Activated T-cell treated with anti-CD3 and anti-CD28 coated beads for 1 hour (primary cell): ENCODE measurements around the gene ZFHX3.

Source experiments
- DNase-seq: peaks from one replicate; pipeline ENCODE4 v3.0.0-alpha.2; 2020; ENCODE audit warnings: low read depth

Gene ZFHX3

DNA sequence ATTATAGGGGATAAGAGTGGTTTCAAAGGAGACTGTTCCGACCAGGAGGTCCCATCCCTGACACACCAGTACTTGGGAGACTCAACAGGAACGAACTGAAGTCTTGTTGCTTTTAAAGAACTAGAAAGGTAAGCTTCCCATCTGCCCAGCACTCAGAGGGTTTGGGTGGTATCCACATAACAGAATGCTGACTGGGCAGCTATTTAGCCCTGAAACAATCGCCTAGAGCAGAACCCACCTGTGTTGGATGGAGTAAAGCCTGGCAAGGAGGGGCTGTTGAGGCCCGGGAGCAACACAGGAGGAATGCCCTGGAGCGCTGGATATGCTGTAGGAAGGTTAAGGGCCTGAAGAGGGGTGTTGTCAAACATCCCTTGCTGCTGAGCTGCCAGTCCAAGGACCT, 254.9 kb downstream of the ZFHX3 start:
- no peak for DNase-seq

DNA sequence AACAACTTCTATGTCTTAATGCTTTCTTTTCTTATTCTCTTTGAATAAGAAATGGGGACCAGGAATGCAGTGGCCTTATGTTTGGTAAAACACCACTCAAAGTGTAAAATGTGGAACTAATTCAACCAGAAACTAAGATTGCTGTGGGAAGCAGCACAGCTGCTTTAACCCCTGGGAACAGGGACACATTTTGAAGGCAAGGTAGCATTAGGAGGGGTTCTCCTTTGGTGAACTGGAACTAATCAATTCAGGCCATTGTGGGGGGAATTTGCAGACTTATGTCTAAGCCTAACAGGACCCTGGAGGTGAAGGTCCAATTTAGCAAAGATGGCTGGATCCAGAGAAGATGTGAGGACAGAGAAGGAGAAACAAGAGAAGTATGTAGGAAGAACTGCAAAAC, 256.1 kb downstream of the ZFHX3 start:
- no peak for DNase-seq

DNA sequence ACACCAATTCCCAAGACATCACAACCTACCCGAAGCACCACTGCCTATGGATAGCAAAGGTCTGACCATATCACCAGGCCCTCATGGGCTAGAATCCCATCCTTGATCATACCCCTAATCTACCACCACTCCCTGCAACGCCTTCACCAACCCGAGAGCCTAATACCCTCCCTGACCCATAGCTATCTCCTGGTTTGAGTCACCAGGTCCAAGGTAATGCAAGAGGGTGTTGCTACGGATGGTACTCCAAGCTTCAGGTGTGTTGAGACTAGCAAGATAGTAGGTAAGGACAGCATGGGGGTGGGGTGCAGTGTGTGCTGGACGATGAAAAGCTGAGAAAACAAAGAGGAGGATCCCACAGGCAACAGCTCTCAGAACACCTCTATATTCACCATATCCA, 258.0 kb downstream of the ZFHX3 start:
- DNase-seq = no peak

DNA sequence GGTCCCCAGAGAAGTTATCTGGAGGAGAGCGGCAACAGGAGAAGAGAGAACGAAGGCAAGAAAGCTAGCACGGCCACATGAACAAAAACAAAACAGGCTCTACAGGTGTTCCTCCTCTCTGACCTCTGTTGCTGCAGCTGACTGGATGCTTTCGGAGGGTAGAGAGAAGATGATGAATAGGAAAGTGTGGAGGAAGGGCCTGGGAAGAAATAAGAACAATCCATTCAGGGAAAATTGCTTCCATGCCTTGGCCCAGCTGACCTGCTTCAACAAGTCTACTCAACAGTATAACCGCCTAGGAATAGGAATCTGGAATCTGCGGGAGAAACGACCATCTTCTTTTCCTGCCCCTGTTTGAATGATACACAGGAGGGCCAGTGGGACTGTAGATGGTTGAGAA, 258.5 kb downstream of the ZFHX3 start:
- no peak for DNase-seq

DNA sequence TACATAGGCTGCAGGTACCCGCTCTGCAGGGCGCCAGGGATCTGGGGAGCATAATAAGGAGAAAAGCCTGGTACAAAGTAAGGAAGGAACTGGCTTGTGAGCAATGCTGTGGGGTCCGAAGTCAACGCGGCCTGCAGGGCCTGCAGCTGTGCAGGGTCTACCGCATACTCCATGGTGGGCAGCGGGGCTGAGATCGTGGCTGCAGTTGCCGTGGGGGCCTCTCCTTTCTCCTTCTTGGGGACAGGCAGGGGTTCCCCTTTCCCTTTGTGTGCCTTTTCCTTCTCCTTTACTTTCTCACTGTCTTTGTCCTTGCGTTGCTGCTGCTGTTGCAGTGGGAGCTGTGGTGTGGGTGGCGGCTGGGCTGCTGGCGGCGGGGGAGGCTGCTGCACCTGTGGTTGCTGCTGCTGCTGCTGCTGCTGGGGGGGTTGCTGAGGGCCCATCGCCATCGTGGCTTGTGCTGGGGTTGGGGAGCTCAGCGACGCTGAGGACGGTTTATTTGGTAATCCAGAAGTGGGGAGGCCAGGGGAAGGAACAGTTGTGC, 259.6 kb downstream of the ZFHX3 start:
- DNase-seq = no peak

DNA sequence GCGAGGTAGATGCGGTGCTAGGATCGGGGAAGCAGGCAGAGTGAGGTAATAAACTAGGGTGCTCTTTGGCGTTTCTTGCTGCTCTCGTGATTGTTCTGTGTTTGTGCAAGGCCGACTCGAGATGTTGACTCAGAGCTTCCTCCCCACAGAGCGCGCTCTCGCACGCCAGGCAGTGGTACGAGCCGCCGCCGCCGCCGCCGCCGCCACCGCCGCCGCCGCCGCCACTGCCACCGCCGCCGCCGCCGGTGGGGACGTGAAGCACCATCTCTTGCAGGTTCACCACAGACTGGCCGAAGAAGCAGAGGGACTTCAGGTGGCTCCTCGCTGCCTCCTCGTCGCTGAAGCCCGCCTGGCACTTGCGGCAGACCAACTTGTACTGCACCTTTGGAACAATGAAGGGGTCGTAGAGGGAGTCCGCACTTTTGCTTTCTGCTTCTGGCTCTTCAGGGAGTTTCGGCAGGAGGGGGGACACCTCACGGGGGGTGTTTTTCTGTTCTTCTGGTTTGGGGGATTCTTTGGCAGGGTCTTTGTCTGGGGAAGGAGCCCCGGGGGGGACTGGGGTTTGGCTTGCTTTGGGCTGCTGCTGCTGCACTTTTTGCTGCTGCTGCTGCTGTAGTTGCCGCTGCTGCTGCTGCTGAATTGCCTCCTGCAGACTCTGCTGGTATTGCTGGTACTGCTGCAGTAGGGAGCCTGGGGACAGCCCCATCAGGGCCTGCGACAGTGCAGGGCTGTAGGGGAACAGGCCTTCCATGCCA, 260.2 kb downstream of the ZFHX3 start:
- DNase-seq = peak; percentile 36

DNA sequence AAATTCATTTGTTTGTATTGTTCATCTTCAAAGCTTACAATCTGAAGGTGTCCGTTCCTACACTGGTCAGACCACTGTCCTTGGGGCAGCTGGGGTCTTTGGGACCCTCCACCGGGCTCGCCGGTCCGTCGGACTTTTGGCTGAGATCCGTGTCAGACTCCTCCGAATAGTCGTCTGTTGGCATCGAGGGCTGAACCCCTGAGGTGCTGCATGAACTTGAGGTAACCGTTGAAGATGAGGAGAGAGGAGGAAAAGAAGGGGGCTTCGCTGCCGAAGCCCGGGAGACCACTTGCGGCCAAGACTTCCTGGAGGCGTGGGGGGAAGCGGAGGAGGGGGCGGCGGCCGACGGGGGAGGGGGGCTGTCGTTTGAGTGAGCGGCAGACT, 260.8 kb downstream of the ZFHX3 start:
- DNase-seq = no peak

DNA sequence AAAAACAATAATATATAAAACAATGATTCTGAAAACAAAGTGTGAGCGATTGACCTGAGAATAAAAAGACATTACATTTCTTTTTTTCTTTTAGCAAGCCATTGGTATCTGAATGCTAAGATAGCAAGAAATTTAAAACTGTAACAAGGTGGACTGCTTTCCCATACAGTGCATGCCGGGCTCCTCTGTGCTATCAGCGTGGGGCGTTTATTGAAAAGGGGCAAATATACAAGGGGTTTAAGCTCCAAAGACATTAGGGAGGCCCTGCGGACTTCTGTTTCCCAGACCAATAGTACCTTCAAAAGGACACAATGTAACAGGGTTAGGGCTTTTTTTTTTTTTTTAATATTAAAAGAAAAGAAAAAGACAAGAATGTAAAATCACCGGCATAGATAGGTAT, 261.3 kb downstream of the ZFHX3 start:
- DNase-seq = no peak

DNA sequence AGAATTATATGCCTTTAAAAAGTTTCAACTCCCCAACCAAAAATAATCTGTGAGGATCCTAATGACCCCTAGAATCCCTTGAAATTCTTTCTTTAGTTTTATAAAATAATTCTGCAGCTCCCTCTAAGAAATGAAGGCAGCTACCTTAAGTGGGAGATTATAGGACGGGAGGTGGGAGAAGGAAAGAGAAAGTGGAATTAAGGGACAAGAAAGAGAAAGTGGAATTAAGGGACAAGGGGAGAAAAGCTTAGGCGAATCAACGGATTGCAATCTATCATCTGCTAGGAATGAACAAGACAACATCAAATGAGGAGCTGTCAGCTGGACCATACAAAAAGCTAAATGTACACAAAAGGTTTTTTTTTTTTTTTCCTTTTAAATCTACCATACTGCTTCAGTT, 262.0 kb downstream of the ZFHX3 start:
- no peak for DNase-seq

DNA sequence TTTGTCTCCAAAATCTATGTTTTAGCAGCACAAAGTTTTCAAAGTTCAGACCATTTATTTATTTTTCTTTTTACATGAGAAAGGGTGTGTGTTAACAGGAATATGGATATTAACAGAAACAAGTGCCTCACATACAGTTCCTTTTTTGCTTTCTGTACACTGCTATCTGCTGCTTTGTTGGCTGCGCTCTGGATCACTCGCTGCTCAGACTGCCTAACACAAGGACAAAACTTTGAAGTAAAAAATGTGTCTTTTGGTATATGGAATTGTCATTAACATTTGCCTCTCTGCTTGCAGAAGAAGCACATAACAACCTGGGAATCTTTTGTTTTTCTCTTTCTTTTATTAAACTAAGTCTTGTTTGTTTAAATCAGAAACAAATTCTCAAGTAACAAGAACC, 262.8 kb downstream of the ZFHX3 start:
- no peak for DNase-seq

DNA sequence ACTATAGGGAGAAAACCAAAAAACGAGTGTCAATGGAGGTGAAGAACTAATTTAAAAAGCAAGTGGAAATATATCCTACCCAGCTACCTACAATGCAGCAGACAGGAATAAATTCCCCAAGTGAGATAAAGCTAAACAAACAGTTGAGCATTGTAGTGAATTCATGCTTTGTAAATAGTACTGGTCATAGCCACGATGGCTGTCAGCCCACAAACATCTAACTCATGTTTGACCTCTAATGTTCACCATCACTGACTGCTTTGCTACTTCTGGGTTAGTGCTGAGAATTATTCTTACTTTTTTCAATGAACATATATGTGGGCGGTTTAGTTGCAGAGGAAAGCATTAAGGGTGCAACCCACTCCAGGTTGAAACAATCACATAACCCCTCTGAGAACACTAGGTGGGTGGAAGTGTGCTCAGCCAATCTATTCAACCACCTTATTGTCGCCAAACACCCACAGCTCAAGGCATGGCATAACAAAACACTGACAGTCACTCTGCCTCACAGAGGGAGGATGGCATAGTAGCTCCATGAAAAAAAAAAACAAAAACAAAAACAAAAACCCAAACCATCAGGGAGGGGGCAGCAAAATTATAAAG, 264.1 kb downstream of the ZFHX3 start:
- DNase-seq = no peak

DNA sequence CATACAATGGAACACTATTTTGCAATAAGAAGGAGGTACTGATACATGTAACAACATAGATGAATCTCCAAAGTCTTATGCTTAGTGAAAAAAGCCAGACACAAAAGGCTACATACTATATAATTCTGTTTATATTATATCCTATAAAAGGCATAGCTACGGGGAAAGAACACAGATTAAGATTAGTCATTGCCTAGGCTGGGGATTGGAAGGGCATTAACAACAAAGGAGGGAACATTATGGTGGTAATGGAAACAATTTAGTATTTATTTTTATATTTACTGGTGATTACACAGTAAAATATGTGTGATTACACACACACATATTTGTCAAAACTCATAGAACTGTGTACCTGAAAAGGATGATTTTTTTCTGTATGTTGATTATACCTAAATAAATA, 278.1 kb downstream of the ZFHX3 start:
- DNase-seq = no peak

DNA sequence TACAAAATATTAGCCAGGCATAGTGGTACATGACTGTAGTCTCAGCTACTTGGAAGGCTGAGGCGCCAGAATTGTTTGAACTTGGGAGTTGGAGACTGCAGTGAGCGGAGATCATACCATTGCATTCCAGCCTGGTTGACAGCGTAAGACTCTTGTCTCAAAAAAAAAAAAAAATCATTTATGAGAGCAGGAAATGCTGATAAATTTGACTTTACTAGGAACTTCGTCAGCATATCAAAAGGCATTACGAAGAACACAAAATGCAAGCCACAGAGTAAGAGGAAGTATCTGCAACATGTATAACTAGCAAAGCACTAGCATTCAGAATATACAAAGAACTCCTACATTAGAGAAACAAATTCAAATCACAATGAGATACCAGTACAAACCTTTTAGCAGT, 279.3 kb downstream of the ZFHX3 start:
- no peak for DNase-seq

DNA sequence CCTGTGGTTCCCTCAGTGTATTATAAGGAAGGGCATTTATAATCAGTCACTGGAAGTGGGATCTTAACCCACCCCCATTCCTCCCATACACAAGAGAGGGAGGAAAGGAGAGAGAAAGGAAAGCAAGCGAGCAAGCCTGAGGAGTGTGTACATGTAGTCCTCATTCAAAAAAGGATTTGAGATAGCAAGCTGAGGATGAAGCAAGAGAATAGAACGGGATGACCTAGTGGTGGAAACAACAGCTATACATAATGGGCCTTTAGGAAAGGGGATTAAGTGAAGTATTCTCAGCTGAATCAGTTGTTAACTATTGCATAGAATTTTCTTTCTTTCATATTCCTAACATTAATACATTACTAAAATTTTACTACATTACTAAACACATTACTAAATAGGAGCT, 281.4 kb downstream of the ZFHX3 start:
- no peak for DNase-seq

DNA sequence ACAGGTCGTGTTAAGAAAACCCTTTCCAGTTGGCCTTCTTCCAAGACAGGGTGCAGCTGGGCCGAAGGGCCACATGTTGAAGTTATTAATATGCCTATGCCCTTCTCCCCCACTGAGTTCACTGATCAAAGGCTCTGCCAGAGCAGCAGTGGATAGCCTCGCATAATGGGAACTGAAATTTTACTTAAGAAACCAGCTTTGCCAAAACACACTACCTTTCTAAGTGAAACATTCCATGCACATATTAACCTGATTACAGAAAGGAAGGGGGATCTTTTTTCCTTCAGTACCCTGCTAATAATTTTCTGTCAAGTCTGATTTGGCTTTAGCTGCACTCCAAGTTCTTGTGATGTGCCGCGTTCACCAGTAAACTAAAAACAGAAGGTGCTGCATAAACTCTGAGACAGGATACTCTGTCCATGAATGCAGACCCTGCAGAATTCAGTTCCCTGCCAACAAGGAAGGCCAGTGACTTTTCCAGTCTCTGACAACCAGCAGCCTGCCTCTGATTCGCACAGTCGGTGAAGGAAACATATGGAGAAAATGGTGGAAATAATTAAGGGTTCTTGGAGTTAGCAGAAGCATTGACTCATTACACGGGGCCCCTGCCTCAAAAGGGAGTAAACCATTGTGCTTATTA, 283.8 kb downstream of the ZFHX3 start:
- no peak for DNase-seq

DNA sequence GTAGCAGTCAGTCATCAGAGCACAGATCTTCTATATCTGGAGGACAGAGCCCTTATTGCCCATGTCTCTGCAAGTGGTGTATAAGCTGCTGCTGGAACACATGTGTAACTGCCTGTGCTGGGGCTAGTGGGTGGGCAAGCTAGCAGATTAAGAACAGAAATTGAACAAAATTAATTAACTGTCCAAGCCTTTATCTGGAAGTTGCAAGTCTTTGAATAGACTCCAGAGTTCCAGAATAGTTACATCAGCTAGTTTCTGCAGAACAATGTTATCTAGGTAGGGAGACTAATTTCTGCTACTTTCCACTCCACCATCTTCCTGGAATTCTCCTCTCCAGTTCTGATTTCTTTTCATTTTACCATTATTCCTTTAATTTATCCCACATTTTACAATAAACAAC, 287.3 kb downstream of the ZFHX3 start:
- no peak for DNase-seq

DNA sequence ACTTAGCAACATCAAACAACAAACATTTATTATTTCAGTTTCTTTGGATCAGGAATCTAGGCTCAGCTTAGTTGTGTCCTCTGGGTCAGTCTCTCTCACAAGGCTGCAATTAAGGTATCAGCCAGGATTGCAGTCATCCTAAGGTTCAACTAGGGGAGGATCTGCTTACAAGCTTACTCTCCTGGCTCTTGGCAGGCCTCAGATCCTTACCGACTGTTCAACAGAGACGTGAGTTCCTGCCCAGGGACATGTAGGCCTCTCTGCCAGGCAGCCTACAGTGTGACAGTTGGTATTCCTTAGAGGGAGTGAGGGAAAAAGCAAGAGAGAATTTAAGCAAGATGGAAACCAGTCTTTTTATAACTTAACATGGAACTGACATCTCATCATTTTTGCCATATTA, 294.0 kb downstream of the ZFHX3 start:
- no peak for DNase-seq

DNA sequence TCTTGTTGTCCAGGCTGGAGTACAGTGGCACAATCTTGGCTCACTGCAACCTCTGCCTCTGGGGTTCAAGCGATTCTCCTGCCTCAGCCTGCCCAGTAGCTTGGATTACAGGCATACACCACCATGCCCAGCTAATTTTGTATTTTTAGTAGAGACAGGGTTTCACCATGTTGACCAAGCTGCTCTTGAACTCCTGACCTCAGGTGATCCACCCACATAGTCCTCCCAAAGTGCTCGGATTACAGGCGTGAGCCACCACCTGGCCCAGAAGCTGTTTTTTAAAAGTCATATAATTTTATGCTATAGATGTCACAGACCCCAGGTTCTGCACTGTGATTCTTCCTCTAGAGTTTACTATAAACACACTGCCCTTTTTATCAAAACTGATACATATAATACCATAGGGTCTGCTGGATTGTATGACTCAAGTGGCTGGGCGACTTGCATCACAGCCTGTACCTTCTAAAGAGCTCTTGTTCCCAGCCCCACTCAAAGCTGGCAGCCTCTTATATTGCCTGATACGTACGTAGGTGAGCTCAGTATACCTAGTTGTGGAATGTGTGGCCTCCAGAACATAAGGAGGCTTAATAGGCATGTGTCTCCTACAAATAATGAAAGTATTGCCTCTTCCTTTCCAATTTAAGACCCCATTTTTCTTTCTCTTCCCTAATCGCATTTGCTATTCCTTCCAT, 295.8 kb downstream of the ZFHX3 start:
- DNase-seq = no peak

DNA sequence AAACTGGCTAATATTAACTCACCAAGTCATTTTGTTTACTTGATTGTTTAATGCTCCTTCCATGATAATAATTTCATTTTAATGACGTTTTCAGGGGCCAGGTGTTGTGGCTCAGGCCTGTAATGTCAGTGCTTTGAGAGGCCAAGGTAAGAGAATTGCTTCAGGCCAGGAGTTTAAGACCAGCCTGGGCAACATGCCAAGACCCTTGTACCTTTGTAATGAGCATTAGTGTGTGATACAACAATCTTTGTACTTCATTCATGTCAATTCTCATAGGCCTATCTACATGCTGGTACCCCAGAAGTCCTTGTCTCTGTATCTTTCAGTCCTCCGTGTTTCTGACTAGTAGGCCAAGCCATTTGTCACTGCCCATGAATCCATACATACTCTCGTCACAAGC, 296.9 kb downstream of the ZFHX3 start:
- no peak for DNase-seq

DNA sequence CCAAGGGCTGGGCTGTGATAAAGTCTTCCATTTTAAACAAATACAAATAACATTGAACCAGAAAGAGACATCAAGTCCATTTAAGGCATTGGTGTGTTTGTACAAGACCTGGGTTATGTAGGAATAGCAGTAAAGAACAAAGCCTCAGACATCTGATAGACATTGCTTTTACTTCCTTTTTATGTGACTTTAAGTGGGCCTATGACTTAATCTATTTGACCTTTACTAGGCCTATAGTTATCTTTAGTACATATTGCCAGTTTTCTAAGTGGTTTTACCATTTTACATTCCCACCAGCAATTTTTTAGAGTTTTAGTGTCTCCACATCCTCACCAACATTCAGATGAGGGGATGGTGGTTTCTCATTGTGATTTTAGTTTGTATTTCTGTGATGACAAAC, 298.8 kb downstream of the ZFHX3 start:
- no peak for DNase-seq

DNA sequence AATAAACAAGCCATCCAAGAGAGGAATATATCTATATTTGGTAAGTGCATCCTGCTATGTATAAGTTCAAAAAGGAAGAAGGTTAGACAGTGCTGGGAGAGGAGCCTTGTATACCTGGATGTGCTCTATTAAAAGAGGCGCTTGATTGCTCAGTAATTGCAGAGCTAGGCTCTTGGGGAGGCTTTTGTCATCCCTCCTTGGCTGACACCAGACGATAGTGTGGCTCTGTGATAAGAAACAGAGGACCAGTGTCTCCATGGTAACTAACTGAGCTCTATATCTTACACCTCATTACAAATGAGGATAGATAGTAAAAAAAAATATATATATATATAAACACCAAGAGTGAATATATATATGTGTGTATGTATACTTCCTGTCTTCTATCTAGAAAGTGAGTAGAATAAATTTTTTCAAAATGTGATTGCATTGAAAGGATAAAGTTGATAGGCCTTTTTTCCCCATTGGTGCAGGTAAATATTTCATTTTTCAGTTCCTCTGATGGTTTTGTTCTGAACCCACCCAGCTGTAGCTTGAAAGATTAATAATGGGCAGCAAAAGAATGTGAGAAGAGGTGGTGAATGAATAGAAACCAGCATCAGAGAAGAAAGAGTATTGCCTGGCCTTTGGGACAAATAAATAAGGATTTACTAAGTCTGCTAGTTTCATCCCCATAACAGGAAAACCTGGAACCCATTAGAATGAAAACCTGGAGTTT, 303.7 kb downstream of the ZFHX3 start:
- DNase-seq = no peak
